HL-60 (cell line): ENCODE results near the gene RCAN3.
"Not testable (repeated sequence)": the region's sequence is repeated elsewhere in the genome, so short reads cannot be mapped to it uniquely, and the experiment has no call there.

Source experiments
- DNase-seq, 2 experiments: peaks; one replicate each; pipeline ENCODE4 v3.0.0-alpha.2; 2010 to 2020; ENCODE audit warnings: low read depth in 1 of 2, low spot score in 1 of 2
- H3K27ac ChIP-seq: fragments of 250-450 bp; sonication (Bioruptor Pico); replicated peaks from 2 replicates; pipeline ENCODE4 v1.5.1; 2020; ENCODE audit warnings: mild to moderate bottlenecking, moderate library complexity
- H3K27me3 ChIP-seq: fragments of 250-450 bp; sonication (Bioruptor Pico); 2 replicates; pipeline ENCODE4 v1.5.1; 2021; ENCODE audit warnings: mild to moderate bottlenecking, moderate library complexity; ENCODE audit not compliant: insufficient read depth, poor library complexity, severe bottlenecking
- H3K4me3 ChIP-seq: replicated peaks from 2 replicates; pipeline ENCODE4 v1.5.1; 2011; ENCODE audit warnings: mild to moderate bottlenecking, control low read depth, low read length; ENCODE audit not compliant: insufficient read depth
- GABPA ChIP-seq: IDR thresholded peaks from 2 replicates; pipeline ENCODE4 v1.6.1; 2012; ENCODE audit warnings: low read depth
- POLR2AphosphoS5 ChIP-seq: IDR thresholded peaks from 2 replicates; pipeline ENCODE4 v1.6.1; 2012; ENCODE audit warnings: low read depth
- SPI1 ChIP-seq: IDR thresholded peaks from 2 replicates; pipeline ENCODE4 v1.6.1; 2012; ENCODE audit warnings: low read depth, mild to moderate bottlenecking, borderline replicate concordance
- TF ChIP-seq, protein P1 (sequence below): IDR thresholded peaks from one replicate; pipeline ENCODE4 v1.5.1; 2011; ENCODE audit warnings: low read length, control low read depth, inconsistent platforms; ENCODE audit not compliant: insufficient read depth
- TF ChIP-seq, protein P2 (sequence below): IDR thresholded peaks from 2 replicates; pipeline ENCODE4 v1.6.1; 2012; ENCODE audit warnings: low read depth; ENCODE audit not compliant: insufficient replicate concordance

The RCAN3 gene

GRCh38 chr1:24487455-24487854, 15.2 kb upstream of the RCAN3 start:
- Histone ChIP-seq H3K27ac (no peak overlapping the region), H3K4me3 (no peak overlapping the region), H3K27me3 (no peaks in the 10 kb centered on the region)
- TF ChIP-seq, protein P1, sequence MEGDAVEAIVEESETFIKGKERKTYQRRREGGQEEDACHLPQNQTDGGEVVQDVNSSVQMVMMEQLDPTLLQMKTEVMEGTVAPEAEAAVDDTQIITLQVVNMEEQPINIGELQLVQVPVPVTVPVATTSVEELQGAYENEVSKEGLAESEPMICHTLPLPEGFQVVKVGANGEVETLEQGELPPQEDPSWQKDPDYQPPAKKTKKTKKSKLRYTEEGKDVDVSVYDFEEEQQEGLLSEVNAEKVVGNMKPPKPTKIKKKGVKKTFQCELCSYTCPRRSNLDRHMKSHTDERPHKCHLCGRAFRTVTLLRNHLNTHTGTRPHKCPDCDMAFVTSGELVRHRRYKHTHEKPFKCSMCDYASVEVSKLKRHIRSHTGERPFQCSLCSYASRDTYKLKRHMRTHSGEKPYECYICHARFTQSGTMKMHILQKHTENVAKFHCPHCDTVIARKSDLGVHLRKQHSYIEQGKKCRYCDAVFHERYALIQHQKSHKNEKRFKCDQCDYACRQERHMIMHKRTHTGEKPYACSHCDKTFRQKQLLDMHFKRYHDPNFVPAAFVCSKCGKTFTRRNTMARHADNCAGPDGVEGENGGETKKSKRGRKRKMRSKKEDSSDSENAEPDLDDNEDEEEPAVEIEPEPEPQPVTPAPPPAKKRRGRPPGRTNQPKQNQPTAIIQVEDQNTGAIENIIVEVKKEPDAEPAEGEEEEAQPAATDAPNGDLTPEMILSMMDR, result no peak
- TF ChIP-seq GABPA (no peak), SPI1 (no peak), POLR2AphosphoS5 (no peak)
- TF ChIP-seq, protein P2, sequence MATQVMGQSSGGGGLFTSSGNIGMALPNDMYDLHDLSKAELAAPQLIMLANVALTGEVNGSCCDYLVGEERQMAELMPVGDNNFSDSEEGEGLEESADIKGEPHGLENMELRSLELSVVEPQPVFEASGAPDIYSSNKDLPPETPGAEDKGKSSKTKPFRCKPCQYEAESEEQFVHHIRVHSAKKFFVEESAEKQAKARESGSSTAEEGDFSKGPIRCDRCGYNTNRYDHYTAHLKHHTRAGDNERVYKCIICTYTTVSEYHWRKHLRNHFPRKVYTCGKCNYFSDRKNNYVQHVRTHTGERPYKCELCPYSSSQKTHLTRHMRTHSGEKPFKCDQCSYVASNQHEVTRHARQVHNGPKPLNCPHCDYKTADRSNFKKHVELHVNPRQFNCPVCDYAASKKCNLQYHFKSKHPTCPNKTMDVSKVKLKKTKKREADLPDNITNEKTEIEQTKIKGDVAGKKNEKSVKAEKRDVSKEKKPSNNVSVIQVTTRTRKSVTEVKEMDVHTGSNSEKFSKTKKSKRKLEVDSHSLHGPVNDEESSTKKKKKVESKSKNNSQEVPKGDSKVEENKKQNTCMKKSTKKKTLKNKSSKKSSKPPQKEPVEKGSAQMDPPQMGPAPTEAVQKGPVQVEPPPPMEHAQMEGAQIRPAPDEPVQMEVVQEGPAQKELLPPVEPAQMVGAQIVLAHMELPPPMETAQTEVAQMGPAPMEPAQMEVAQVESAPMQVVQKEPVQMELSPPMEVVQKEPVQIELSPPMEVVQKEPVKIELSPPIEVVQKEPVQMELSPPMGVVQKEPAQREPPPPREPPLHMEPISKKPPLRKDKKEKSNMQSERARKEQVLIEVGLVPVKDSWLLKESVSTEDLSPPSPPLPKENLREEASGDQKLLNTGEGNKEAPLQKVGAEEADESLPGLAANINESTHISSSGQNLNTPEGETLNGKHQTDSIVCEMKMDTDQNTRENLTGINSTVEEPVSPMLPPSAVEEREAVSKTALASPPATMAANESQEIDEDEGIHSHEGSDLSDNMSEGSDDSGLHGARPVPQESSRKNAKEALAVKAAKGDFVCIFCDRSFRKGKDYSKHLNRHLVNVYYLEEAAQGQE, result no peak
- no peak for DNase-seq

DNA sequence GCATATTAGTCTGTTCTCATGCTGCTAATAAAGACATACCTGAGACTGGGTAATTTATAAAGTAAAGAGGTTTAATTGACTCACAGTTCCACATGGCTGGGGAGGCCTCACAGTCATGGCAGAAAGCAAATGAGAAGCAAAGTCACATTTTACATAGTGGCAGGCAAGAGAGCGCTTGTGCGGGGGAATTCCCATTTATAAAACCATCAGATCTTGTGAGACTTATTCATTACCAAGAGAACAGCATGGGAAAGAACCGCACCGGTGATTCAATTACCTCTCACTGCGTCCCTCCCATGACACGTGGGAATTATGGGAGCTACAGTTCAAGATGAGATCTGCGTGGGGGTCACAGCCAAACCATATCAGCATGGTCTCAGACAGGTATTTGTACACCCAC, 14.5 kb upstream of the RCAN3 start:
- not testable (repeated sequence) for DNase-seq, H3K27ac ChIP-seq, H3K4me3 ChIP-seq, H3K27me3 ChIP-seq

- no peaks in the 10 kb centered on the region for H3K27me3 ChIP-seq
- no peak overlapping the region for H3K27ac ChIP-seq
Measured at GRCh38 chr1:24489674-24490073, 13.0 kb upstream of the RCAN3 start.

DNA sequence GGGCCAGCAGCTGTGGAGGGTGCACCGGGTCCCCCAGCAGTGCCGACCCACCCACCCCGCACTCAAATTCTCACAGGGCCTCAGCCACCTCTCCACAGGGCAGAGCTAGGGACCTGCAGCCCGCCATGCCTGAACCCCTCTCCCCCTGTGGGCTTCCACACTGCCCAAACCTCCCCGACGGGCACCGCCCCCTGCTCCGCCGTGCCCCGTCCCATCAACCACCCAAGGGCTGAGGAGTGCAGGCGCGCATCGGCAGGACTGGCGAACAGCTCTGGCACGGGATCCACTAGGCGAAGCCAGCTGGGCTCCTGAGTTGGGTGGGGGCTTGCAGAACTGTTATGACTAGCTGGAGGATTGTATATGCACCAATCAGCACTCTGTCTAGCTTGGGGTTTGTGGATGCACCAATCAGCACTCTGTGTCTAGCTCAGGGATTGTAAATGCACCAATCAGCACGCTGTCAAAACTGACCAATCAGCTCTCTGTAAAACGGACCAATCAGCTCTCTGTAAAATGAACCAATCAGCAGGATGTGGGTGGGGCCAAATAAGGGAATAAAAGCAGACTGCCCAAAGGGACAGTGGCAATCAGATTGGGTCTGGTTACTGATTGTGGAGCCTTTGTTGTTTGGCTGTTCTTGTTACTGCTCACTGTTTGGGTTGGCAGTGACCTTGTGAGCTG, 12.4 kb upstream of the RCAN3 start:
- no peak overlapping the region for H3K4me3 ChIP-seq
- H3K27ac ChIP-seq, result no peak overlapping the region
- no peaks in the 10 kb centered on the region for H3K27me3 ChIP-seq
- no peak for DNase-seq
- TF ChIP-seq, protein P2, result no peak
- no peak for TF ChIP-seq SPI1
- TF ChIP-seq GABPA, result no peak
- TF ChIP-seq POLR2AphosphoS5, result no peak
- TF ChIP-seq, protein P1, result no peak

More at GRCh38 chr1:24489674-24490073, 13.0 kb upstream of the RCAN3 start:
- H3K4me3 ChIP-seq, result no peak overlapping the region
- TF ChIP-seq, protein P1, result no peak
- no peak for TF ChIP-seq POLR2AphosphoS5
- TF ChIP-seq, protein P2, result no peak
- no peak for DNase-seq
